H9 (cell line): ENCODE measurements around the gene UBN1. TPM values are rescaled to one million over a fixed set of nuclear protein-coding genes. Genes with fewer than 3 reads are reported as not detected.

Experiments
- DNase-seq: peaks from one replicate; pipeline ENCODE4 v3.0.0-alpha.2; 2017
- H2AFZ ChIP-seq: one replicate; pipeline ENCODE4 v1.6.1; 2013; ENCODE audit warnings: mild to moderate bottlenecking, low read length, control low read depth, moderate library complexity
- H2AK5ac ChIP-seq: 2 replicates; pipeline ENCODE4 v1.6.1; 2013; ENCODE audit warnings: low read length, control low read depth, mixed read lengths; ENCODE audit not compliant: insufficient read length
- H2BK120ac ChIP-seq: one replicate; pipeline ENCODE4 v1.6.1; 2013; ENCODE audit warnings: low read depth, mild to moderate bottlenecking, low read length, control low read depth, inconsistent platforms; ENCODE audit not compliant: poor library complexity, severe bottlenecking
- H2BK12ac ChIP-seq: 2 replicates; pipeline ENCODE4 v1.6.1; 2013; ENCODE audit warnings: low read length, control low read depth, mixed read lengths, low read depth; ENCODE audit not compliant: insufficient read length
- H2BK15ac ChIP-seq: 2 replicates; pipeline ENCODE4 v1.6.1; 2013; ENCODE audit warnings: low read depth, low read length, control low read depth
- H2BK20ac ChIP-seq: one replicate; pipeline ENCODE4 v1.6.1; 2013; ENCODE audit warnings: low read depth, mild to moderate bottlenecking, low read length, control low read depth, inconsistent platforms; ENCODE audit not compliant: poor library complexity, severe bottlenecking
- H2BK5ac ChIP-seq: 2 replicates; pipeline ENCODE4 v1.6.1; 2013; ENCODE audit warnings: low read length, control low read depth, mixed read lengths; ENCODE audit not compliant: insufficient read length
- H3K14ac ChIP-seq: 2 replicates; pipeline ENCODE4 v1.6.1; 2013; ENCODE audit warnings: low read length, control low read depth; ENCODE audit not compliant: insufficient read depth
- H3K18ac ChIP-seq: 2 replicates; pipeline ENCODE4 v1.6.1; 2013; ENCODE audit warnings: low read depth, mild to moderate bottlenecking, mixed read lengths, low read length, control low read depth; ENCODE audit not compliant: insufficient read length
- H3K23ac ChIP-seq: 2 replicates; pipeline ENCODE4 v1.6.1; 2013; ENCODE audit warnings: low read length, control low read depth, mixed read lengths, low read depth; ENCODE audit not compliant: insufficient read length
- H3K23me2 ChIP-seq: 2 replicates; pipeline ENCODE4 v1.6.1; 2013; ENCODE audit warnings: low read depth, mild to moderate bottlenecking, mixed read lengths, low read length, control low read depth; ENCODE audit not compliant: insufficient read length, poor library complexity, severe bottlenecking
- H3K27ac ChIP-seq: 2 replicates; pipeline ENCODE4 v1.5.1; 2013; ENCODE audit warnings: low read length, control low read depth, mixed read lengths, low read depth; ENCODE audit not compliant: insufficient read length
- H3K27me3 ChIP-seq: 2 replicates; pipeline ENCODE4 v1.6.1; 2013; ENCODE audit warnings: low read length, control low read depth, inconsistent platforms; ENCODE audit not compliant: insufficient read depth
- H3K4ac ChIP-seq: 2 replicates; pipeline ENCODE4 v1.6.1; 2013; ENCODE audit warnings: low read depth, mild to moderate bottlenecking, control low read depth, inconsistent platforms, low read length, moderate library complexity
- H3K4me1 ChIP-seq: 2 replicates; pipeline ENCODE4 v1.6.1; 2013; ENCODE audit warnings: low read length, control low read depth, inconsistent platforms; ENCODE audit not compliant: insufficient read depth
- H3K4me2 ChIP-seq: 2 replicates; pipeline ENCODE4 v1.6.1; 2013; ENCODE audit warnings: low read length, control low read depth, mixed read lengths; ENCODE audit not compliant: insufficient read length, insufficient read depth
- H3K56ac ChIP-seq: 2 replicates; pipeline ENCODE4 v1.6.1; 2013; ENCODE audit warnings: low read depth, mild to moderate bottlenecking, mixed read lengths, low read length, control low read depth; ENCODE audit not compliant: insufficient read length
- H3K79me1 ChIP-seq: 2 replicates; pipeline ENCODE4 v1.6.1; 2013; ENCODE audit warnings: low read depth, mild to moderate bottlenecking, moderate library complexity, low read length, control low read depth, inconsistent platforms; ENCODE audit not compliant: insufficient read depth, poor library complexity, severe bottlenecking
- H3K79me2 ChIP-seq: 2 replicates; pipeline ENCODE4 v1.6.1; 2013; ENCODE audit warnings: low read length, control low read depth, inconsistent platforms; ENCODE audit not compliant: insufficient read depth
- H3K9ac ChIP-seq: 2 replicates; pipeline ENCODE4 v1.6.1; 2013; ENCODE audit warnings: low read length, control low read depth, mixed read lengths; ENCODE audit not compliant: insufficient read length; ENCODE audit errors: extremely low read depth
- H3K9me3 ChIP-seq: one replicate; pipeline ENCODE4 v1.6.1; 2013; ENCODE audit warnings: low read depth, low read length, inconsistent platforms; ENCODE audit not compliant: control insufficient read depth
- H3T11ph ChIP-seq: one replicate; pipeline ENCODE4 v1.6.1; 2013; ENCODE audit warnings: mild to moderate bottlenecking, low read length, control low read depth, inconsistent platforms
- H4K20me1 ChIP-seq: one replicate; pipeline ENCODE4 v1.6.1; 2013; ENCODE audit not compliant: control insufficient read depth, insufficient read length, insufficient read depth
- H4K5ac ChIP-seq: 2 replicates; pipeline ENCODE4 v1.6.1; 2013; ENCODE audit warnings: low read depth, mild to moderate bottlenecking, mixed read lengths, low read length, control low read depth; ENCODE audit not compliant: insufficient read length
- H4K8ac ChIP-seq: replicated peaks from 2 replicates; pipeline ENCODE4 v1.6.1; 2013; ENCODE audit warnings: low read length, control low read depth, mixed read lengths, low read depth; ENCODE audit not compliant: insufficient read length
- H4K91ac ChIP-seq: 2 replicates; pipeline ENCODE4 v1.6.1; 2013; ENCODE audit warnings: low read depth, mild to moderate bottlenecking, moderate library complexity, mixed read lengths, low read length, control low read depth; ENCODE audit not compliant: insufficient read length
- H3K27ac Mint-ChIP-seq, 3 experiments: 2 replicates in 2 of 3; 3 replicates in 1 of 3; pipeline ENCODE4 v1.8.0; 2020 to 2021; ENCODE audit warnings: mixed read lengths in 3 of 3, mild to moderate bottlenecking in 1 of 3, moderate library complexity in 1 of 3
- H3K27me3 Mint-ChIP-seq: 2 replicates; pipeline ENCODE4 v1.8.0; 2021; ENCODE audit warnings: low read depth, mild to moderate bottlenecking, moderate library complexity, mixed read lengths
- H3K36me3 Mint-ChIP-seq, 3 experiments: 2 replicates in 2 of 3; 3 replicates in 1 of 3; pipeline ENCODE4 v1.8.0; 2020 to 2021; ENCODE audit warnings: low read depth in 3 of 3, mixed read lengths in 3 of 3; ENCODE audit not compliant: insufficient read depth in 1 of 3
- H3K4me1 Mint-ChIP-seq, 2 experiments: 2 replicates each; pipeline ENCODE4 v1.8.0; 2020; ENCODE audit warnings: mixed read lengths in 2 of 2
- H3K4me3 Mint-ChIP-seq, 2 experiments: 2 replicates in 1 of 2; 3 replicates in 1 of 2; pipeline ENCODE4 v1.8.0; 2020 to 2021; ENCODE audit warnings: mild to moderate bottlenecking in 2 of 2, mixed read lengths in 2 of 2, moderate library complexity in 1 of 2
- H3K9me3 Mint-ChIP-seq, 2 experiments: 2 replicates in 1 of 2; 3 replicates in 1 of 2; pipeline ENCODE4 v1.8.0; 2020; ENCODE audit warnings: mild to moderate bottlenecking in 2 of 2, mixed read lengths in 2 of 2, moderate library complexity in 1 of 2
- WGBS: extraction: QIAGEN DNeasy Blood & Tissue Kit; methylation state at CpG from one replicate; pipeline ENCODE4 v1.1.7; 2013; ENCODE audit warnings: missing lambda C conversion rate, low lambda C conversion rate, mixed read lengths; ENCODE audit not compliant: insufficient read length; ENCODE audit errors: extremely low coverage; 5-methylcytosine and 5-hydroxymethylcytosine counted together
- total RNA-seq: library from RNA; stranded (reverse); gene quantifications from 2 replicates; pipeline ENCODE4 v1.2.1, GENCODE V29; 2021
- TF ChIP-seq, protein P1 (sequence below): fragments of 200-600 bp; sonication (generic); conservative IDR thresholded peaks from 3 replicates; pipeline ENCODE4 v1.8.0; 2021; ENCODE audit warnings: antibody characterized with exemption, mild to moderate bottlenecking

The UBN1 gene
- total RNA-seq, 1 experiment from 2014 or later = 55.2 TPM

- Histone ChIP-seq H3K56ac (no peak overlapping the region), H2BK20ac (no peak overlapping the region), H3K9me3 (no peaks in the 10 kb centered on the region), H3K23ac (no peak overlapping the region), H2BK5ac (no peak overlapping the region), H3K79me1 (no peaks in the 10 kb centered on the region), H3K4me1 (peaks cover 4% of the 10 kb centered on the region), H3K27me3 (no peaks in the 10 kb centered on the region), H3K14ac (no peak overlapping the region), H2BK120ac (no peak overlapping the region), H3K23me2 (no peaks in the 10 kb centered on the region), H3K4ac (no peak overlapping the region), H3K4me2 (no peak overlapping the region), H2BK15ac (no peak overlapping the region), H3T11ph (no peak overlapping the region), H2BK12ac (no peak overlapping the region), H3K18ac (no peak overlapping the region), H2AK5ac (no peak overlapping the region), H4K8ac (no peak overlapping the region), H3K9ac (no peak overlapping the region), H4K5ac (no peak overlapping the region), H4K91ac (no peak overlapping the region), H2AFZ (no peak overlapping the region), H4K20me1 (no peaks in the 10 kb centered on the region), H3K79me2 (no peaks in the 10 kb centered on the region), H3K27ac (no peak overlapping the region)
- no peaks in the 10 kb centered on the region for H3K9me3 Mint-ChIP-seq
- H3K36me3 Mint-ChIP-seq = peaks cover 0 to 1% (median 0%) of the 10 kb centered on the region in 3 experiments; a peak in 2 of 7 replicates
- H3K27ac Mint-ChIP-seq = no peak overlapping the region
- H3K4me1 Mint-ChIP-seq = peaks cover 31 to 34% of the 10 kb centered on the region in 2 experiments
- no CpG with 5 or more reads among the region's 5 CpGs for WGBS
- TF ChIP-seq, protein P1, sequence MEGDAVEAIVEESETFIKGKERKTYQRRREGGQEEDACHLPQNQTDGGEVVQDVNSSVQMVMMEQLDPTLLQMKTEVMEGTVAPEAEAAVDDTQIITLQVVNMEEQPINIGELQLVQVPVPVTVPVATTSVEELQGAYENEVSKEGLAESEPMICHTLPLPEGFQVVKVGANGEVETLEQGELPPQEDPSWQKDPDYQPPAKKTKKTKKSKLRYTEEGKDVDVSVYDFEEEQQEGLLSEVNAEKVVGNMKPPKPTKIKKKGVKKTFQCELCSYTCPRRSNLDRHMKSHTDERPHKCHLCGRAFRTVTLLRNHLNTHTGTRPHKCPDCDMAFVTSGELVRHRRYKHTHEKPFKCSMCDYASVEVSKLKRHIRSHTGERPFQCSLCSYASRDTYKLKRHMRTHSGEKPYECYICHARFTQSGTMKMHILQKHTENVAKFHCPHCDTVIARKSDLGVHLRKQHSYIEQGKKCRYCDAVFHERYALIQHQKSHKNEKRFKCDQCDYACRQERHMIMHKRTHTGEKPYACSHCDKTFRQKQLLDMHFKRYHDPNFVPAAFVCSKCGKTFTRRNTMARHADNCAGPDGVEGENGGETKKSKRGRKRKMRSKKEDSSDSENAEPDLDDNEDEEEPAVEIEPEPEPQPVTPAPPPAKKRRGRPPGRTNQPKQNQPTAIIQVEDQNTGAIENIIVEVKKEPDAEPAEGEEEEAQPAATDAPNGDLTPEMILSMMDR = no peak
- H3K4me3 Mint-ChIP-seq = no peak overlapping the region
- H3K27me3 Mint-ChIP-seq = no peaks in the 10 kb centered on the region; the same call in 1 of the 2 replicates
- DNase-seq = no peak
These were observed 73.5 kb downstream of the UBN1 start for GRCh38 chr16:4920826-4921225.
